GM12874 (cell line): ENCODE measurements around the gene GTF2I.

Experiments
- CTCF ChIP-seq: IDR thresholded peaks from 2 replicates; pipeline ENCODE4 v1.5.1; 2011; ENCODE audit warnings: low read depth, mild to moderate bottlenecking, control low read depth, low read length, moderate library complexity; ENCODE audit not compliant: insufficient read depth

GTF2I gene

GRCh38 chr7:74684473-74684872 is 27.0 kb downstream of the GTF2I start:
- no peak for TF ChIP-seq CTCF

- TF ChIP-seq CTCF, result no peak
These were observed 27.4 kb downstream of the GTF2I start for GRCh38 chr7:74684921-74685320.

GRCh38 chr7:74690474-74690873 is 33.0 kb downstream of the GTF2I start:
- no peak for TF ChIP-seq CTCF

GRCh38 chr7:74707238-74707637 is 49.7 kb downstream of the GTF2I start:
- no peak for TF ChIP-seq CTCF

- no peak for TF ChIP-seq CTCF
These were observed 51.2 kb downstream of the GTF2I start for GRCh38 chr7:74708569-74709275.

GRCh38 chr7:74709880-74710671 is 52.6 kb downstream of the GTF2I start:
- TF ChIP-seq CTCF, result peak; percentile 15; the same call in 1 of the 2 replicates

GRCh38 chr7:74713567-74713966 is 56.0 kb downstream of the GTF2I start:
- no peak for TF ChIP-seq CTCF
